PC-9 (cell line): ENCODE measurements around the gene PDS5B.

Source experiments
- EZH2 ChIP-seq: fragments of 200-600 bp; sonication (generic); IDR thresholded peaks from 2 replicates; pipeline ENCODE4 v1.8.0; 2017; ENCODE audit warnings: antibody characterized with exemption, low read depth
- TF ChIP-seq, protein P1 (sequence below): fragments of 200-600 bp; sonication (generic); conservative IDR thresholded peaks from 2 replicates; pipeline ENCODE4 v1.6.1; 2017; ENCODE audit warnings: mixed run types, antibody characterized with exemption, mild to moderate bottlenecking, moderate library complexity

DNA sequence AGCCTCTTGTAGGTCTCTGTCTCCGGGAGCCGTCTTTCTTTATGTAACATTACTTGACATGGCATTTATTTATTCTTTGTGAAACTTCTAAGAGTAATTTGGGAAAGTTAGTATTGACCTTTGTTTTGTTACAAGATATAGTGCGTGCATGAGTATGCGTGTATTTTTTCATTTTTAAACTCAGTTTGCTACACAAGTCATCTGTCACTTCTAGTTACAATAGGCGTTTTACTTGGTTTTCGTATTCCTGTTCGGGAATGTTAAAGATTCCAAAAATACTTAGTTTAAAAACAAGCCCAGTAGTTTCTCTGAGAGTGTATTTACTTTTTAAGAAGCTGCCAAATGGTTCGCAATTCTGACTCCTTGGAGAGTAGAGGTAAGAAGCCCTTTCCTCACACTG lies 3.2 kb downstream of the PDS5B start:
- TF ChIP-seq, protein P1, sequence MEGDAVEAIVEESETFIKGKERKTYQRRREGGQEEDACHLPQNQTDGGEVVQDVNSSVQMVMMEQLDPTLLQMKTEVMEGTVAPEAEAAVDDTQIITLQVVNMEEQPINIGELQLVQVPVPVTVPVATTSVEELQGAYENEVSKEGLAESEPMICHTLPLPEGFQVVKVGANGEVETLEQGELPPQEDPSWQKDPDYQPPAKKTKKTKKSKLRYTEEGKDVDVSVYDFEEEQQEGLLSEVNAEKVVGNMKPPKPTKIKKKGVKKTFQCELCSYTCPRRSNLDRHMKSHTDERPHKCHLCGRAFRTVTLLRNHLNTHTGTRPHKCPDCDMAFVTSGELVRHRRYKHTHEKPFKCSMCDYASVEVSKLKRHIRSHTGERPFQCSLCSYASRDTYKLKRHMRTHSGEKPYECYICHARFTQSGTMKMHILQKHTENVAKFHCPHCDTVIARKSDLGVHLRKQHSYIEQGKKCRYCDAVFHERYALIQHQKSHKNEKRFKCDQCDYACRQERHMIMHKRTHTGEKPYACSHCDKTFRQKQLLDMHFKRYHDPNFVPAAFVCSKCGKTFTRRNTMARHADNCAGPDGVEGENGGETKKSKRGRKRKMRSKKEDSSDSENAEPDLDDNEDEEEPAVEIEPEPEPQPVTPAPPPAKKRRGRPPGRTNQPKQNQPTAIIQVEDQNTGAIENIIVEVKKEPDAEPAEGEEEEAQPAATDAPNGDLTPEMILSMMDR, result no peak
- no peak for TF ChIP-seq EZH2
